ENCODE measurements around the gene KCTD10. TPM values are rescaled to one million over a fixed set of nuclear protein-coding genes. Genes with fewer than 3 reads are reported as not detected.

KCTD10 gene
- total and polyA plus RNA-seq, 2 of the 13 experiments (the other 11 are each of a cell fraction or from before 2014, with no cell fraction given), result 6.9 to 25.4 TPM

DNA sequence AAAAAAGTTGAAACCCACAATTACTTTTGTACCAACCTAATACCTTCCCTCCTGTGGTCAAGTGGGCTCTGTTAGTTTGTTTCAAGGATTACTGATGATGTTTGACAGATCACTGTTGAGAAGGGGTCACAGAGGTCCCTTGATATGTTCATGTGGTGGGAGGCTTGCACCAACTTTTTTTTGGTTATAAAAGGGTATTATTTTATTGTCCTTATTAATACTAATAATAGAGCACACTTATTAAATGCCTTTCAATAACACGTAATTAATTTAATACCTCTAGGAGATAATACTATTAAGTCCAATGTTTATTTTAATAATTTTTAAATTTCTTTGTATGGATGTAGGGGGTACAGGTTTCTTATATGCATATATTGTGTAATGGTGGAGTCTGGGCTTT, 4.8 kb upstream of the KCTD10 start (continued):
- no peak for TF ChIP-seq TOPORS (CRISPR knock-in tag; IDR thresholded peaks at IDR 0.05)
- TF ChIP-seq, protein P1, sequence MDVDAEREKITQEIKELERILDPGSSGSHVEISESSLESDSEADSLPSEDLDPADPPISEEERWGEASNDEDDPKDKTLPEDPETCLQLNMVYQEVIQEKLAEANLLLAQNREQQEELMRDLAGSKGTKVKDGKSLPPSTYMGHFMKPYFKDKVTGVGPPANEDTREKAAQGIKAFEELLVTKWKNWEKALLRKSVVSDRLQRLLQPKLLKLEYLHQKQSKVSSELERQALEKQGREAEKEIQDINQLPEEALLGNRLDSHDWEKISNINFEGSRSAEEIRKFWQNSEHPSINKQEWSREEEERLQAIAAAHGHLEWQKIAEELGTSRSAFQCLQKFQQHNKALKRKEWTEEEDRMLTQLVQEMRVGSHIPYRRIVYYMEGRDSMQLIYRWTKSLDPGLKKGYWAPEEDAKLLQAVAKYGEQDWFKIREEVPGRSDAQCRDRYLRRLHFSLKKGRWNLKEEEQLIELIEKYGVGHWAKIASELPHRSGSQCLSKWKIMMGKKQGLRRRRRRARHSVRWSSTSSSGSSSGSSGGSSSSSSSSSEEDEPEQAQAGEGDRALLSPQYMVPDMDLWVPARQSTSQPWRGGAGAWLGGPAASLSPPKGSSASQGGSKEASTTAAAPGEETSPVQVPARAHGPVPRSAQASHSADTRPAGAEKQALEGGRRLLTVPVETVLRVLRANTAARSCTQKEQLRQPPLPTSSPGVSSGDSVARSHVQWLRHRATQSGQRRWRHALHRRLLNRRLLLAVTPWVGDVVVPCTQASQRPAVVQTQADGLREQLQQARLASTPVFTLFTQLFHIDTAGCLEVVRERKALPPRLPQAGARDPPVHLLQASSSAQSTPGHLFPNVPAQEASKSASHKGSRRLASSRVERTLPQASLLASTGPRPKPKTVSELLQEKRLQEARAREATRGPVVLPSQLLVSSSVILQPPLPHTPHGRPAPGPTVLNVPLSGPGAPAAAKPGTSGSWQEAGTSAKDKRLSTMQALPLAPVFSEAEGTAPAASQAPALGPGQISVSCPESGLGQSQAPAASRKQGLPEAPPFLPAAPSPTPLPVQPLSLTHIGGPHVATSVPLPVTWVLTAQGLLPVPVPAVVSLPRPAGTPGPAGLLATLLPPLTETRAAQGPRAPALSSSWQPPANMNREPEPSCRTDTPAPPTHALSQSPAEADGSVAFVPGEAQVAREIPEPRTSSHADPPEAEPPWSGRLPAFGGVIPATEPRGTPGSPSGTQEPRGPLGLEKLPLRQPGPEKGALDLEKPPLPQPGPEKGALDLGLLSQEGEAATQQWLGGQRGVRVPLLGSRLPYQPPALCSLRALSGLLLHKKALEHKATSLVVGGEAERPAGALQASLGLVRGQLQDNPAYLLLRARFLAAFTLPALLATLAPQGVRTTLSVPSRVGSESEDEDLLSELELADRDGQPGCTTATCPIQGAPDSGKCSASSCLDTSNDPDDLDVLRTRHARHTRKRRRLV (CRISPR knock-in tag; IDR thresholded peaks at IDR 0.05), result no peak
- TF ChIP-seq, protein P2, sequence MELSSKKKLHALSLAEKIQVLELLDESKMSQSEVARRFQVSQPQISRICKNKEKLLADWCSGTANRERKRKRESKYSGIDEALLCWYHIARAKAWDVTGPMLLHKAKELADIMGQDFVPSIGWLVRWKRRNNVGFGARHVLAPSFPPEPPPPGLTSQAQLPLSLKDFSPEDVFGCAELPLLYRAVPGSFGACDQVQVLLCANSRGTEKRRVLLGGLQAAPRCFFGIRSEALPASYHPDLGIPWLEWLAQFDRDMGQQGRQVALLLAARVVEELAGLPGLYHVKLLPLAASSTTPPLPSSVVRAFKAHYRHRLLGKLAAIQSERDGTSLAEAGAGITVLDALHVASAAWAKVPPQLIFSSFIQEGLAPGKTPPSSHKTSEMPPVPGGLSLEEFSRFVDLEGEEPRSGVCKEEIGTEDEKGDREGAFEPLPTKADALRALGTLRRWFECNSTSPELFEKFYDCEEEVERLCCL (CRISPR knock-in tag; IDR thresholded peaks at IDR 0.05; ENCODE audit: borderline replicate concordance), result no peak

DNA sequence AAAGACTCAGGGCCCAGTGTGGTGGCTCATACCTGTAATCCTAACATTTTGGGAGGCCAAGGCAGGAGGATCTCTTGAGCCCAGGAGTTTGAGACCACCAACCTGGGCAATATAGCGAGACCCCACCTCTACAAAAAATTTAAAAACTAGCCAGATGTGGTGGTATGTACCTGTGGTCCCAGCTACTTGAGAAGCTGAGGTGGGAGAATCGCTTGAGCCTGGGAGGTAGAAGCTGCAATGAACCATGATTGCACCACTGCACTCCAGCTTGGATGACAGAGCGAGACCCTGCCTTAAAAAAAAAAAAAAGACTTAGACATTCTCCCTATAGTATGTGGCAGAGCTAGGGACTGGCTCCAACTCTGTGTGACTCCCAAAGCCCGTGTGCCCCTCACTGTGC, 3.3 kb upstream of the KCTD10 start:
- DNase-seq (ENCODE audit: low spot score) (no peak), FAIRE-seq (no peak), ATAC-seq (no peak)
- no peak overlapping the region for H3K27ac ChIP-seq (ENCODE audit: extremely low read length, insufficient read depth, low read length)
- H3K27me3 ChIP-seq (ENCODE audit: control insufficient read depth in 1 of 2, insufficient read depth in 2 of 2, low read length in 2 of 2), result no peaks in the 10 kb centered on the region; a peak in 1 of 5 replicates
- peaks cover 6 to 21% of the 10 kb centered on the region in 2 experiments for H3K36me3 ChIP-seq (replicated peaks in 1 of 2; ENCODE audit: control insufficient read depth in 1 of 2, insufficient read depth in 2 of 2, low read length in 2 of 2)
- no peaks in the 10 kb centered on the region for H3K9me3 ChIP-seq (ENCODE audit: low read length)
- peaks cover 33% of the 10 kb centered on the region for H3K79me2 ChIP-seq (ENCODE audit: insufficient read depth, low read length)
- BruUV-seq (replicated peaks), result no TSS peak
- 95% methylated on average over 4 of the region's 4 CpGs for whole genome bisulfite sequencing (ENCODE audit: low lambda C conversion rate)
- H4K20me1 ChIP-seq (ENCODE audit: insufficient read depth, low read length), result no peaks in the 10 kb centered on the region
- H3K9ac ChIP-seq (ENCODE audit: insufficient read depth, low read depth, low read length), result no peak overlapping the region
- H3K4me1 ChIP-seq (ENCODE audit: insufficient read depth, low read length), result peaks cover 37% of the 10 kb centered on the region
- no peak overlapping the region for H2AFZ ChIP-seq (ENCODE audit: low read length)
- no peak overlapping the region for H3K4me2 ChIP-seq (ENCODE audit: low read depth, low read length)
- POLR2A ChIA-PET, result no interaction called here
- CTCF ChIA-PET (ENCODE audit: low intra/inter-chr PET ratio, low total read pairs), result no interaction called here
- H3K4me3 ChIP-seq (replicated peaks in 1 of 3; ENCODE audit: insufficient read depth in 1 of 3, low read depth in 2 of 3, low read length in 3 of 3), result no peak overlapping the region
- in situ Hi-C loops (cut with HindIII; ENCODE audit: extremely low pct_ligation_motif_present, low pct_unique_long_range_greater_than_20kb) (no loop called here), intact Hi-C loops (cut with micrococcal nuclease; ENCODE audit: unreplicated experiment) (no loop called here)
- TF ChIP-seq ZNF280D (CRISPR knock-in tag; IDR thresholded peaks at IDR 0.05) (no peak), ATF2 (CRISPR knock-in tag; IDR thresholded peaks at IDR 0.05) (no peak)

All from HepG2 (cell line).